Lung microvascular endothelial cell (primary cell): ENCODE measurements around the gene TTC39B. TPM values are rescaled to one million over a fixed set of nuclear protein-coding genes. Genes with fewer than 3 reads are reported as not detected.
A peak's percentile ranks its signal among the peaks of the same experiment; 100 is the strongest.

Experiments
- DNase-seq, 2 donors: peaks; one replicate each; pipeline versions ENCODE4 v3.0.0 to v3.0.0-alpha.2; 2010; ENCODE audit warnings: low read depth in 2 of 2
- total RNA-seq: library from RNA; depleted of rRNA; stranded (reverse); fragments of >200 nt; gene quantifications from 2 replicates; pipeline ENCODE4 v1.2.1, GENCODE V29; 2014

TTC39B gene
- total RNA-seq, 1 donor from 2014 or later: 1.8 TPM

DNA sequence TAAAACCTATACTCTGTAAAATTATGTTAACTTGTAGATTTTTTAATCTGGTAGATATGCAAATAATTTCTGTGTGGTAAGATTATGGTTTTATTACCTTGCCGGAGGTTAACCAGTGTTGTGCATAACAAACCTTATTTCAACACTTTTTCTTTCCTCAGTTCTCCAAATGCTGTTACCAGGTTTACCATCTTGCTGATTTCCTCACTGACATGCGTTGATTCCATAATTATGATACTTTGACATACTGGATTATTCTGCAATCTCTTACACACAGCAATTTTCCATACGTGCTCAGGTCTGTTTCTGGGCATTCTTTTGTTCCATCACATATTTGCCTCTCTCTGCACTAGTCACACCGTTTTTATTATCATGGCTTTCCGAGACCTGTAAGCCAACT, 77.6 kb downstream of the TTC39B start:
- no peak for DNase-seq

DNA sequence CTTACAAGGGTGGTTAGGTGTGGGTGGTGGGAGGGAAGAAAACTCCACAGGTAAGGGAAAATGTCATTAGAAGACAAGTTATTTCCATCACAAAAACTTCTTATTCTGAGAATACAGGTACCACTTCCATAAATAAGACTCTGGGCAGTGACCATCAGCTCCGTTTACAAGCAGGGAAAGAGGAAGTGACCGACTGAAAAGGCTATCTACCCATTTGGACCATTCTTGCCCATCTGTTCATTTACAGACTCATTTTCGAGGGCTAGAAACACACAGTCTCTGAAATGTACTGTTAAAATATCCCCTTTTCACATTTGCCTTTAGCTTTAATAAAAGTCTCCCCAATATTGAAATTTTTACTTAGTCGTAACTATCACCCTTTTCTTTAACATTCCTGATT, 79.5 kb downstream of the TTC39B start:
- DNase-seq: no peak

DNA sequence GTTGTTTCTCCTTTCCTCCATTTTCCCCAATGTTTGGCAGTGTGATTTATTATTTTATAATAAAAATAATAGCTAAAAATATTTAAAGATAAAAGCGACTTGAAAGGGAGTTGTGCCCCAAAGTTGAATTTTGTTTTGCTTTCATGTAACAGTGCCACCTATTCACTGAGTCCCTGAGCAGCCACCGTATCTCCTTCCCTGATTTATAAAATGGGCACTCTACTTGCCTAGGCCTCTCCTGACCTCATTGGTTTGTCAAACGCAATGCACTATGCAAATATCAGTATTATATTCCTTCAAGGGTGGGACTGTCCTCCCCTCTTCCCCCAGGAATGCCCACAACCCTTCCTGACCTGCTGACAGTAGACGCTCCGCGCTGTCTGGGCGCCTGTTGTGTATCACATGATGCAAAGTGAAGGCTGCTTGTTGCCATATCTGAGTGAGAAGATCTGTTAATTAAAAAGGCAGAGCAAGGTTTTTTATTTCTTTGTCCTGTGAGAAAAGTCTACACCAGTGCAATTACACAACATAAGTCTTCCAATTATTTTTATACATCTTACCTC, 81.4 kb downstream of the TTC39B start:
- DNase-seq: no peak

DNA sequence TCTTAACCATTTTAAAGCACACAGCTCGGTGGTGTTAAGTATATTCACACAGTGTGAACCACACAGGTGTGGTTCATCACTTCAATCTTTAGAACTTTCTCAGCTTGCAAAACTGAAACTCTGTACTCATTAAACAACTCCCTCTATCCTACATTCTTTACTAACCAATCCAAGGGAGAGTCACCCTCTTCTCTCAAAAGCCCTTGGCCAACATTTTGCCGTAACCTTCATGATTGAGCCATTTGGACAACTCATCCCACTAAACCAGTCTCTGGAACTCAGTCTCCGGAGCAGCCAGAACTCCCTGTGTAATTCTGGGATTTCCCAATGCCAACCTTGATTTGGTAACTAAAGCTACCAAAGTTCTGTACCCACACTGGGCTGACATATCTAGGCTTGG, 84.7 kb downstream of the TTC39B start:
- no peak for DNase-seq

DNA sequence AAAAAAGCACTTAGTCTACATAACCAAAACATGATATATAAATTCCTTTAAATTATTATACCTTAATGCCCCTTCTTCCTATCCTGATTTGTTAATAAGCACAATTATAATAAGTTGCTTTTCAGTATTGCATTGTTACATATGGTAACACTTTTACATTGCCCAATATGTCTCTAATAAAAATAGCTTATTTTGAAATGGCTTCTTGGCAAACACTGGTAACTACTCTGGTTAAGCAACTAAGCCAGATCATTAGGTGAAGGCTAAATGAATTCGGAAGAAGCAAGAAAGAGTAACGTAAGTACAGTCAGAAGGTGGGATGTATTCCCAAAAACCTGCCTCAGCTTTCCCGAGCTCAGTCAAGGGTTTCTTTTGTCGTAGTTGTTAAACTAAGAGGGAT, 85.3 kb downstream of the TTC39B start:
- no peak for DNase-seq

DNA sequence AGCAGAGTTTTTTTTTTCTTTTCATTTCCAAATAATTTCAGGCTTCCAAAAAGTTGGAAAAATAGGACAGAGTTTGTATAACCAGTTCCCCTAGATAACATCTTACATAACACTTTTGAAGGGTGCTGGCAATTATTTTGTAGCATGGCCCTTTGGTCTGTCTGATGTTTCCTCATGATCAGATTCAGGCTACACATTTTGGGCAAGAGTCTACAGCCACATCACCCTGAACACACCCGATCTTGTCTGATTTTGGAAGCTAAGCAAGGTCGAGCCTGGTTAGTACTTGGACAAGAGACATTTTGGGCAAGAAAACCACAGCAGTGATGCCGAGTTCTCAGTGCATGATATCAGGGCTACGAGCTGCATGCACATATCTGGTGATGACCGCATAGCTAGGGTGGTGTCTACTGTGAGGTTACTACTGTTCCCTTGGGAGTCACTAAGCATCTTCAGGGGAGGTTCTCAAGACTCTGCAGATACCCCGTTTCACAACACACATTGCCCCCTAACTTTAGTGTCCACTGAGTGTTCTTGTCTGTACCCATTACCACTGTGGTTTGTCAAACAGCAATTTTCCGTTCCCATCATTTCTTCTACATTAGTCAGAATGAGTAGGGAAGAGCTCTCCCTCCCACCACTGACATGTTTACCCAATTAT, 86.2 kb downstream of the TTC39B start:
- DNase-seq: no peak

DNA sequence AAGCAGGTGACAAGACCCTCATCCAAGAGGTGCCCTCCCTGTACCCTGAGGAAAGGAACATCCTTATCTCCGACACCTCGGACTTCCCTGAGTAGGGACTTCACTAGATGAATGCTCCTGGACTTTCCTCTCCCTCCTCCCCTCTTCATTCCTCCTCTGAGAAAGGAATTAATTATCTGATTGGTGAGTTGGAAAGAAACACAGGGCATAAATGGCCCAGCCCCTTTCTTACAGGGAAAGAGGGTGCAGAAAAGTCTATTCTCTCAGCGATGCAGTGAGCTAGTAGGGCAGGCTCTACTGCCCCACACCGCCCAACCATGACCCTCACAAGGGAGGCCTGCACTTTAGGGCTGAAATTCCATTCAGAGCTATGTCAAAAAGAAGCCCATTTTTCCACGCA, 87.5 kb downstream of the TTC39B start:
- no peak for DNase-seq

DNA sequence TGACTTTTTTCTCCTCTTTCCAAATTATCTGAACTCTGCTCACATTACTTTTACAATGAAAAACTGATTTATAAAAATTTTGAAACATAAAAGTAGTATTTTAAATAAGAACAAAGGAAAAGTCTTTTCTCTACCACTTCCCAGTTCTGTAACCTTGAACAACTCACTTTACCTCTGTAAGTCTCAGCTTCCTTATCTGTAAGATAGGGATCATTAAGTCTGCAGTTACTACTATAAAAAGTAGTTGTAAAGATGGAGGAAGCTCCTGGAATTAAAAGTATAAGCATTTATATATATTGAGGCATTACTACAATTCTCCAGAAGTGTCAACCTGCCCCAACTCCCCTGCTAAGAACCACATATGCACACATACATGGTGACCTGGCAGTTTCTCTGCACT, 88.0 kb downstream of the TTC39B start:
- DNase-seq: no peak

DNA sequence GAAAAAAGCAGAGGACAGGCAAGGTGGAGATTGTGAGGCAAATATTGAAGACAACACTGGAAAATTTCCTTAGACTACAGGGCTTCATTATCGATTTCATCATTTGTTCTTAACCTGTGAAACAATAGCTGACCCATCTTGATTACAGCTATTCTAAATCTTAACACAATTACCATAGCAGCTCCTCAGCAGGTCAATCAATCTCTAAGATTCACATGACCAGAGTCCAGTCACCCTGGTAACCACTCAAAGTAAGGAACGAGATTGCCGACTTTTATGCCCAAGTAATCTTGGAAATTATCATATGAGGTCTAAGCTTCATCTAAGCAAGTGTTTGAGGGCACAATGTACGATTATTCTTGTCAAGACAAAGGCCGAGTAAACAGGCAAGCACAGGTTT, 93.8 kb downstream of the TTC39B start:
- DNase-seq: no peak

DNA sequence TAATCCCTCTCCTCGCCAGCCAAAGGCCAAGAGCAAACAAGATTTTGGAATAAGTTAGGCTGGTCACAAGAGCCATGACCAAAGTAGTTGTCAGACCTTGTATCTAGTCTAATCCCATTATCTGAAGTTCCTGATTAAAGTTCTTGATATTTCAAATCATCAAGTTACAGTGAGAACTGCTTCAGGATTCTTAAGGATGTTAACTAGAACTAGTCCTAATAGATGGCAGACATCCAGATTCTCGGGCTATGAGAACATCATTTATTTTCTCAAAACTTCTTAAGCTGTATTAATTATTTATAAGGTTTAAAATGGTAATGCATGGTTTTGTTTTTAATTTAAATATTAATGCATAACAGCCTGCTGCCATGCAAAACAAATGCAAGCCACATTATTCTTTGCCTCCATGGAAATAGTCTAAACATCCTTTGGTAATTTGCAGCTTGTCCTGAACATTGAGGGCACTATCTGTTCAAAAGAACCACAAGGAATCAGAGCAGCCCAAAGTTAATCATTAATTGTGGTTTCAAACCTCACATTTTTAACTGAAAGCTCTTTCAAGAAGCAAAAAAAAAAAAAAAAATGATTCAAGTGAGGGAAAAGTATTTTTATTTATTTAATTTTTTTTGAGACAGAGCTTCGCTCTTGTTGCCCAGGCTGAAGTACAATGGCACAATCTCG, 95.1 kb downstream of the TTC39B start:
- peak in 1 of 2 donors; percentile 6 for DNase-seq

DNA sequence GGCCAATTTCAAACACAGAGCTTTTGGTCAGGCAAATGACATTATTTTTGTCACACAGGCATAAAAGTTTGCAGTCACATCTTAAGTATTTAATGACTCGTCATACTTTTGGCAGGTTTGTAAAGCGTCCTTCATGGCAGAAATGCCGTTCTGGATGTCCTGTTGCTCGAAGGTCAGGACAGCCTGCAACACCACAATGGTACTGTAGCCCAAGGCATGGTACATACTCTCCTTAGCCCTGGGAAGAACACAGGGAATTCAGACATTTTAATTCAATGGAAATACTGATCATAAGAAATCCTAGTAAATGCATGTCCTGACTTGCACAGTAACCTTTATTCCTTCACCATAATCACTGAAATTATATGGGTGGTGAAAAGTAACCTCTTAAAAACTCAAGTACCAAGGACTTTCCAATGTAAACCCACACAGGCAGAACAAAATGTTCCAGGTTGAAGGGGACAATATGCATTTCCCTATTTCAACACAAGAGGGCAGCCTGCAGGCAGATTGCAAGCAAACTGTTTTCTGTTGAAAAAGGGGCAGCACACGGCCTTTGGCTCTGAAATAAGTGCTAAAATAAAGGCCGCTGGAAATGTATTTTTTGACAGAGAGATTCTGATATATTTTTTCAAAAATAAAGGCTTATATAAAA, 95.7 kb downstream of the TTC39B start:
- peak; percentile 80 to 85 for DNase-seq

DNA sequence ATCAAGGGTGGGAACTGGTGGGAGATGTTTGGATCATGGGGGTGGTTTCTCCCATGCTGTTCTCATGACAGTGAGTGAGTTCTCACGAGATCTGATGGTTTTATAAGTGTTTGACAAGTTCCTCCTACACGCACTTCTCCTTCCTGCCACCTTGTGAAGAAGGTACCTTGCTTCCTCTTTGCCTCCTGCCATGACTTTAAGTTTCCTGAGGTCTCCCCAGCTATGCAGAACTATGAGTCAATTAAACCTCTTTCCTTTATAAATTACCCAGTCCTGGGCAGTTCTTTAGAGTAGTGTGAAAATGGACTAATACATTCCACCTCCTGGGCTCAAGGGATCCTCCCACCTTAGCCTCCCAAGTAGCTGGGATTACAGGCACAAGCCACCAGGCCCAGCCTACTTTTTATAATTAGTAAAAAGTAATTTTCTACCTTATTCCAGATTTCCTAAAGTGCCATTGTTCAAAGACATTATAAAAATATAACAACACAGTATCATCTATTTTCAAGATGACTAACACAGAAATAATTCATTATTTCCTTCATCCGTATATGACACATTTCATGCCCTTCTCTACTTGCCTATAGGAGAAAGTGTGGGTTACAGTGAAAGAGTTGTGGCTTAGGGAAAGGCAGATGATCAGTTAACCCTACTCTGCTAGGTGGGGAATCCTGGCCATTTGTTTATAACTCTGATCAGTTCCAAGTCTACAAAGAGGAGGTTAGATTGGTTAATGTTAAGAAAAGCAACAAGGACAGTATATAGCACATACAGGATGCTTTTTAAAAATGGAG, 99.9 kb downstream of the TTC39B start:
- DNase-seq: peak in 1 of 2 donors; percentile 5

DNA sequence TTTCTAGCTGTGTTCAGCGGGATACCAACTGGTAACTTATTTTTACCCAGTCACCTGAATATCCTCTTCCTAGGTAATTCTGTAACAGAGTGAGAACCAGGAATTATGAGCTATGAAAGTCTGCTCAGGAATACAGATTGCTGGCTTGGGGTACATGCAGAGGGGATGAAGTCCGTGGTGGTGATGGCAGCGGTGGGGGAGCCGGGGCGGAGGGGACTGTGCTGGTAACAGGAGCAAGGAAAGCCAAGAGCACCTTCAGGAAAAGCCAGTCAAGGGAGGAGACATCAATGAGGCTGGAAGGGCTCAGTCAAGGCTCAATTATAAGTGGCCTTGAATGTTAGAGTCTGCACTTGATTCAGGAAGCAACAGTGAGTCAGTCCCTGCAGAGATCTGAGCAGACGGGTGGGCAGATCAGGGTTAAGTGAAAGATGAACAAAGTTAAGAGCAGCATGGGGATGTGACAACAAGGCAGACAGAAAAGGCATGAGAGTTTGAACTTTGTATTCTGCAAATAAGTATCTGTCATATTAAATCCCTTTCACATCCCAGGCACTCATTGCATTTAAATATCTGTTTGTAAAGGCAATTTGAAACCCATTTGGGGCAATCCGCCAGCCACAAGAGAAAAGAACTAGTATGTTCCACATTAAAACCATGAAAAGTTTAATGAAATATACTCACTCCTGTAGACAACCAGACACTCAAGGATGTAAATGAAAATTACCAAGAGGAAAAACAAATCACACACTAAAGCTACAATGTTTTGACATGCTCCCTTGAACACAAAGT, 101.2 kb downstream of the TTC39B start:
- DNase-seq: peak in 1 of 2 donors; percentile 75

DNA sequence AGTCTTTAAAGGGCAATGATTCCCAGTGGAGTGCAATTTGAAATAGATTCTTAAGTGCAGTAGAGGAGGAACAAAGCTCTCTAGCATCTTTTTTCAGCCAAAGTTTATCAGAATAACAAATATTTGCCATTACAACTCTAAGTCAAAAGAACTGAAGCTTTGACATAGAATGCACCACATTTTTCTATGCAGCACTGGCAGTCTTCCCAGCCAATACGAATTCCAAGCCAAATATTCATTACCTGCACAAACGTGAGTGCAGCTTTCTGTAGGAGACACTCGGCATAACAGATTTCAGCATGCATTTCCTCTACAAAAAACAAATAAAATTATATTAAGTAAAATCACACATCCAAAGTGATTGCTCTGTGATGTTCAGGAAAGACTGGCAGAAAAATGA, 103.4 kb downstream of the TTC39B start:
- DNase-seq: no peak

DNA sequence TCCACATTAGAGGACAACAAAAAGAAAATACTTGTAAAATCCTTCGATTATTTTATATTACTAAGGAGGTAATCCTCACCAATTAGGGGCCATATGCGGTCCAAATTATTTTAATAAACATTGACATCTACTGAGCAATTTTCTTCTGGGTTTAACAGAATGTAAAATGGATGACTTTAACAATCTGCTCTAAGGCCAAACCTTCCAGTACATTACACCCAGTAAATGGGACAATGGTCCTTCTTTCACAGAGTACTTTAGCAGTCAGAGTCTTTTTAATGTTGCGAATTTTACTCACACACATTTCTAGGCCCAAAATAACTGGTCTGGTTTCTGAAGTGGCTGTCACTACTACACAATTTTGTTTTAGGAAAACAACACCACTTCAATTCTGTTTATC, 106.9 kb downstream of the TTC39B start:
- DNase-seq: no peak

DNA sequence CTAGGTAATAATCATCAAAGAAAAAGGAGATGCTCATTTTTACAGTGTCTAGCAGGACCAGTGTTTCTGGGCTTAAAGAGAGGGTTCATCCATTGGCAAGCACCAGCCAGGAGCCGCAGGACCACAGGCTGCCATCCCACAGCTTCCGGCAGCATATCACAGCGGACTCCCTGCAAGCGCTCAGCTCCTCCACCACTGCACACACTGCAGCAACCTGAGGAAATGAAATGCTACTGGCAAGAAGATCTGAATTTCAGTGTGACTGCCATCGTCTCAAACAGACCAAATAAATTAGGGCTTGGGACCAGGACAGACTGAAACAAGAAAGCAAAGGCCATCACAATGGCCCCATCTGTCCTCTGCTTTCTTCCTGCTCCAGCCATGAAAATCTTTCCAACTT, 114.2 kb downstream of the TTC39B start:
- DNase-seq: no peak

DNA sequence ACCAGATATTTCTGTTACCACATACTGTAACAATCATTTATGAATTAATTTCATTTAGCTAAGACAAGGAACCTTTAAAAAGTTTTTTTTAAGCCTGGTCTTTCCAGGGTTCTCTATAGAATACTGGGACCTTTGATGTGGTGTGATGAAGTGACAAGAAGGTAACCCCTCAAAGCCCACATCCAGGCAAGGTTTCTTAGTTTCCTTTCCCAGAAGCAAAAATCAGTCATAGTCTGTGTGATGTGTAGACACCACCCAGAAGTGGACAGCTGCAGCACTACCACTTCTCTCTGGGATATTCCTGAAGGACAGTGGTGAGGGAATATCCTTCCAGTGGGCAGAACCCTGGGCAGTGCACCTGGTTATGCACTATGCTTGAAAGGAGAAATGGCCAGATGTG, 115.6 kb downstream of the TTC39B start:
- DNase-seq: no peak

DNA sequence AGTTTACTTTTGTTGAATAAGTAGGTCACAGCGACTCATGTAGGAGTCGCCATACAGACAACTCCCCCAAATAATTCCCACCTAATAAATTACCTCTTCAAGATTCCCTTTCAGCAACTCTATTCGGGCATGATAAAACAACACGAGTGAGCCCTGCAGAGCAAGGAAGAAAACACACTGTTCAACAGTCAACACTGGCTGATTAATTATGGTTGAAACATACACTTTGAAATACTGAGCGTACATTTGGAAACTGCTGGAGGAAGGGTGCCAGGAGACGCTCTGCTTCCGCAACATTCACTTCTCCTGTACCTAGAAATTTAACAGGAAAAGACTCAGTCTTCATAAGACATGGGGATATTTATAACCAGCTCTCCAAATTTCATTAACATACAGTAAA, 117.5 kb downstream of the TTC39B start:
- no peak for DNase-seq

DNA sequence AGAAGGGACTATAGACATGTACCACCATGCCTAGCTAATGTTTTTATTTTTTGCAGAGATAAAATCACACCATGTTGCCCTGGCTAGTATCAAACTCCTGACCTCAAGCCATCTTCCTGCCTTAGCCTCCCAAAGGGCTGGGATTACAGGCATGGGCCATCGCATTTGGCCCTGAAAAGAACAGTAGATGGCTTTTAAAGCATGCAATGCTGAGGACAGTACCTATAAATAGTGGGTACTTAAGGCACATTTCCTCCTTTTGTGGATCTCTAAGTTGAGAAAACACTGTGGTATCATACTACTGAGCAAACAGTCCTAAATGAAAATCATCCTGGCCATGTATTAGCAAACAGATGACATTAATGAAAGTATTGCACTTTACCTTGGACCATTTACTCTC, 119.4 kb downstream of the TTC39B start:
- DNase-seq: no peak

DNA sequence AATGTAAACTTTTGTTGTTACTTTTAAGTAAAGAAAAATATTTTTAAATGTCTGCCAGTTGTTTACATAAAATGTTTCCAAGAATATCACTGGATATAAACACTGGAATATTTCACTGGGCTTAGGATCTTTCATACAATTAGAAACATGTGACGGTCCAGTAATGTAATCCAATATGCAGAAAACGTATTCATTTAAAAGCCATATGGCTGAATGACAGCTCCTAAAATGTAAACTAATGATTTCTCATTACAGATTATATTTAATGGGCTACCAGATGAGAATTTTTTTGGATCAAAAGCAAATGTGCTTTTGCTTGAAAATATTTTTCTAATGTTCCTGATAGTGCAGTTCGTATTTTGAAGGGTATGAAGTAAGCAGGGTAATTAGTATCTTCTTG, 124.3 kb downstream of the TTC39B start:
- DNase-seq: no peak

DNA sequence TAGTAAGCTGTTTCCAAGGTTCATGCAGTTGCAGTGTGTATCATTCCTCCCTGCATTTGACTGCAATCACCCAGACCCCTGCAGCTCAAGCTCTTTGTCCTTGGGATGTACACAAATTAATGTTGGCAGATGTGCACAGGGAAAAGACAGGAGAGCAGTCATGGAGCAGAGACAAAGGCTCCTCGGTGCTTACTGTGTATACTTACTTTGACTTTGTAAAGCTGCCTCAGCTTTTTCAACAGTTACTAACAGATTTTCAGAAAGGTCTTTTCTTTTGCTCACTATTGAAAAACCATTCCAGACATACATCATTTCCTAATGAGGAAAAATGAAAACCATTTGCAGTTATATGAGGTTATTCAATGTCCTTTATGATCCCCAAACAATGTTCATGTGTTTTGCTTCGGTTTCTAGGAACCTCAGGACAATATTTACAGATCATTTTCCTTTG, 124.9 kb downstream of the TTC39B start:
- DNase-seq: no peak
